Adipocyte (in vitro differentiated cells): Measurements from ENCODE around the gene SNRPD3.
"Not testable (repeated sequence)": the region's sequence is repeated elsewhere in the genome, so short reads cannot be mapped to it uniquely, and the experiment has no call there.

ENCODE experiments used
- DNase-seq: peaks from one replicate; pipeline ENCODE4 v3.0.0-alpha.2; 2015; ENCODE audit warnings: low read depth
- H3K27me3 ChIP-seq: replicated peaks from 2 replicates; pipeline ENCODE4 v1.7.0; 2013; ENCODE audit warnings: mild to moderate bottlenecking, low read length, moderate library complexity; ENCODE audit not compliant: control insufficient read depth, insufficient read depth
- H3K36me3 ChIP-seq: 2 replicates; pipeline ENCODE4 v1.7.0; 2013; ENCODE audit warnings: low read length, mild to moderate bottlenecking, moderate library complexity; ENCODE audit not compliant: control insufficient read depth, insufficient read depth, severe bottlenecking
- H3K4me1 ChIP-seq: 2 replicates; pipeline ENCODE4 v1.7.0; 2013; ENCODE audit warnings: mild to moderate bottlenecking, low read length, moderate library complexity; ENCODE audit not compliant: control insufficient read depth, insufficient read depth
- H3K4me3 ChIP-seq: 2 replicates; pipeline ENCODE4 v1.7.0; 2013; ENCODE audit warnings: mild to moderate bottlenecking, low read length, moderate library complexity
- H3K9ac ChIP-seq: 2 replicates; pipeline ENCODE4 v1.7.0; 2013; ENCODE audit warnings: mild to moderate bottlenecking, low read length, moderate library complexity
- H3K9me3 ChIP-seq: 2 replicates; pipeline ENCODE4 v1.7.0; 2013; ENCODE audit warnings: mild to moderate bottlenecking, low read length, moderate library complexity; ENCODE audit not compliant: control insufficient read depth

SNRPD3 gene

DNA sequence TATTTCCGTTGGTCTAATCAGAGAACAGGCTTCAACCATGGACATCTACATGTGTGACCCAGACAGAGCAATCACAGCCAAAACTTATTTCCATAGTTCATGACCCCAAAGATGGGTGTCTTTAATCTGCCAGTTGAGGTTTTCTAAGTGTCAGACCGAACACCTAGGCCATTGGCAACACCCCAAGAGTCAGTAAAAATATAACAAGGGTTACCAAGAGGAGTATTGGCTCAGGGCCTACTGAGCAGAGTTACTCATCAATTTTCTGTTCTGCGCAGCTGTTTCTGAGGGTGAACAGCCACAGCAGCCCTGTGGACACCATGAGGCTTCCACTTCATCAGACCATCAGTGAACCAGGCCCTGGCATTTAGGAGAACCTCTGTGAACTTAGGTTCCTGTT, 19.7 kb upstream of the SNRPD3 start:
- H3K27me3 ChIP-seq: no peaks in the 10 kb centered on the region
- no peak for DNase-seq

DNA sequence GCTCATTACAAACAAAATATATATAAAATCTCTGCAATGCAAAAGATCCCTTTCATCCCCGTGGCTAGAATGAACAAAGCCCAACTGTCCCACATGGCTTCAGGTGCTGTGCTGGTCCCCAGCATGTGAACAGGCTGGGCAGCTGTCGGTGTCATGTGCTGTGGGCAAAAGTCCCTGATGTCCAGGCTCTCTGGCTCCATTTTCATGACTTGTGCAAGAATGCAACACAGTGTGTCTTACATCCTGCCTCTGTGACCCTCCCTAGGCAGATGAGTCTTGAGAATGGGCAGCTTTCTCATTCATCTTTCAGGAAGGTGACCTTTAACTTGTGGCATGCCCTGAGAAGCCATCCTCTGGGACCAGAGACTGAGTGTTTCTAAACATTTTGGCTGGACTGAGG, 15.3 kb upstream of the SNRPD3 start:
- Histone ChIP-seq H3K9ac (no peak overlapping the region), H3K9me3 (no peaks in the 10 kb centered on the region), H3K4me3 (no peak overlapping the region), H3K4me1 (peaks cover 16% of the 10 kb centered on the region), H3K36me3 (peaks cover 53% of the 10 kb centered on the region), H3K27me3 (no peaks in the 10 kb centered on the region)
- DNase-seq: no peak

More for the DNA sequence above, 19.7 kb upstream of the SNRPD3 start:
- no peak overlapping the region for H3K9ac ChIP-seq
- peaks cover 17% of the 10 kb centered on the region for H3K36me3 ChIP-seq
- H3K4me3 ChIP-seq: no peak overlapping the region
- H3K9me3 ChIP-seq: no peaks in the 10 kb centered on the region
- peaks cover 4% of the 10 kb centered on the region for H3K4me1 ChIP-seq

DNA sequence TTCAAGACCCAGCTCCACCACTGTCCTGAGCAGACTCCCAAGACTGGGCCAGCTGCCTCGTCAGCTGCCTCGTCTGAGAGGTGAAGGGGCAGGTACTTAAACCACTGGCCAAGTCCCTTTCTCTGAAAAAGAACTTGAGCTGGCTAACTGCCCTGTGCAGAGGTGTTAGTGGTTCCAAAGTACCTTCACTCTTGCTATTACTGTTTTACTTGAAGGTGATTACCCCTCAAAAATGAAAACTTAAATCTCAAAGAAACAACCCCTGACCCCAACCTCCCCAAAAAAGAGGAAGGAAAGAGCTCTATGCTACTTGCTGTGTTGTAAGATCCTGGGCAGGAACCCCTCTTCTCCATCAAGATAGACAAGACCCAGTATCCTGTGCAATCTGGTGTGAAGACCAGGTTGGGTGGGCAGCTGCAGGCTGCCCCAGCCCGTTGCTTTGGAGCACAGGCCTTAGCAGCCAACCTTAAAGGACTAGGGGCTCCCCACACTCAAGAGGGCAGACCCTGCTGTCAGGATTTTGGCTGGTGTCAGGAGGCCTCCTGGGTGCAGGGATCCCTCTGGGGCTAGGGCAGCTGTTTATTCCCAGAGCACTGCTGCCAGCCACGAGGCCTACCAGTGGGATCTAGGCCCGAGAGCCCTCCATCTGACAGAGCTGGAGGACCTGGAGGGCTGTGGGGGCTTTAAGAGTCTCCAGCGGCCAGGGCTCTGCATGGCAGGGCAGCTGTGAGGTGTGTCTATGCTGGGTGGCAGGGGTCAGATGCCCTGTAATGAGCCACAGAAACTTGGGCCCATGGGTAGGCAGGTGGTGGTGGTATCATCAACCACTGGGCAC, 13.9 kb upstream of the SNRPD3 start:
- Histone ChIP-seq H3K27me3 (no peaks in the 10 kb centered on the region), H3K4me1 (peaks cover 16% of the 10 kb centered on the region), H3K9me3 (no peaks in the 10 kb centered on the region), H3K4me3 (no peak overlapping the region), H3K9ac (no peak overlapping the region), H3K36me3 (peaks cover 61% of the 10 kb centered on the region)
- DNase-seq: no peak

DNA sequence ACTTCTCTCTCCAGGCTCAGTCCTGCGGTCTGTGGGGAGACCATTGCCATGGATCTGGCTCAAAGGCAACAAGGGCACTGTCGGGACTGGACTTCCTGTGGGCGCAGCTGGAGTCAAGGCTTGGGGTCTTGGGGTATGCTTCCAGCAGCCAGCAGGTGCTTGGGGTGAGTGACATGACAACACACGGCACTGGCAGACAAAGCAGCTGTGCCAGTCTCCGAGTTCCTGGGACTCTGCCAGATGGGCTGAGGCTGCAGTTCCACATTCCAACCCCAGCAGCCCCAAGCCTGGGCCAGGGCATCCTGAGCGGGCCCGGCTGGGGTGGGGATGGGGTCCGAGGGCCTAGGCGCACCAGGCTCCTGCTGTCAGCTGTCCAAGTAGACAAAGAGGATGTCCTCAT, 13.2 kb upstream of the SNRPD3 start:
- H3K4me3 ChIP-seq: no peak overlapping the region
- H3K9me3 ChIP-seq: no peaks in the 10 kb centered on the region
- H3K9ac ChIP-seq: no peak overlapping the region
- H3K27me3 ChIP-seq: no peaks in the 10 kb centered on the region
- peaks cover 68% of the 10 kb centered on the region for H3K36me3 ChIP-seq
- peaks cover 16% of the 10 kb centered on the region for H3K4me1 ChIP-seq
- DNase-seq: no peak

DNA sequence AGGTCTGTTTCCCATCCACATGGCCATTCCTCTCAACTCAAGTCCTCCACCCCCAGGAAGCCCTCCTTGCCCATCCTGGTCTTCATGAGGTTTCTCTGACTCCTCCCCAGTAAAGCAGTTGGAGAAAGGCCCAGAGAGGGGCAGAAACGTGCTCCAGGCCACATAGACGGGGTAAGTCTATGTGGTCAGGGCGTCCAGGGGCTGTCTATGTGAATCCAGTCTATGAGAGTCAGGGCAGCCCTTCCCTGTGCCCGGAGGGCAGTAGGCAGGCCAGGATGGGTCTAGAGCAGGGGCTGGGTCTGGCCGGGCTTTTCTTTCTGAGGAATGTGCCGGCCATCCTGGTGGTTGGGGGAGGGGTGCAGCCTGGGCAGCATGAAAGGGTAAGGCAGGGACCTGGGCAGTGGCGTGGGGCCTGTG, 12.6 kb upstream of the SNRPD3 start:
- Histone ChIP-seq H3K36me3 (peaks cover 74% of the 10 kb centered on the region), H3K4me1 (peaks cover 16% of the 10 kb centered on the region), H3K9me3 (no peaks in the 10 kb centered on the region), H3K27me3 (no peaks in the 10 kb centered on the region), H3K4me3 (no peak overlapping the region), H3K9ac (no peak overlapping the region)
- DNase-seq: no peak

DNA sequence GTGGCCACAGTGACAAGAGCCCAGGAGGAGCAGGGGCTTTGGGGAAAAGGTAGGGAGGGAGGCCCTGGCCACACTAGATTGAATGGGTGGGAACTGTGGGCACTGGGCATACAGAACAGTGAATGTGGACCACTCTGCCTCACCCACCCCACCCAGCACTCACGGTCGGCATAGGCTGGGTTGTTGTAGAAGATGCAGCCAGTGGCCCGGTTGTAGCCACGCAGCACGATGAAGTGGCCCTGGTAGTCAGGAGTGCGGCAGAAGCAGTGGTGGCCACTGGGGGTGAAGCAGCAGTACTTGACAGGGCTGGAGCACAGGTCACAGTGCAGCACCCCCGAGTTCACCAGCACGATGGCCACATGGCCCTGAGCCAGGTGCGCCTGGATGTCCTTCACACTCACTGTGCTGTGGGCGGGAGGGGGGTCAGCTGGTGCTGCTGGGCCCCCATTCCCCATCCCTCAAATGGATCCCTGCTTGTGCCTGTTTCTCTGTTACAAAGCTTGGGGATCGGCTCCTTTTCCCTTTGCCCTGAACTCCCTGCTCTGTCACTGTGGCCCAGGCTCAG, 12.0 kb upstream of the SNRPD3 start:
- DNase-seq: no peak
- Histone ChIP-seq H3K9ac (no peak overlapping the region), H3K36me3 (peaks cover 79% of the 10 kb centered on the region), H3K9me3 (no peaks in the 10 kb centered on the region), H3K4me1 (peaks cover 16% of the 10 kb centered on the region), H3K27me3 (no peaks in the 10 kb centered on the region), H3K4me3 (no peak overlapping the region)

DNA sequence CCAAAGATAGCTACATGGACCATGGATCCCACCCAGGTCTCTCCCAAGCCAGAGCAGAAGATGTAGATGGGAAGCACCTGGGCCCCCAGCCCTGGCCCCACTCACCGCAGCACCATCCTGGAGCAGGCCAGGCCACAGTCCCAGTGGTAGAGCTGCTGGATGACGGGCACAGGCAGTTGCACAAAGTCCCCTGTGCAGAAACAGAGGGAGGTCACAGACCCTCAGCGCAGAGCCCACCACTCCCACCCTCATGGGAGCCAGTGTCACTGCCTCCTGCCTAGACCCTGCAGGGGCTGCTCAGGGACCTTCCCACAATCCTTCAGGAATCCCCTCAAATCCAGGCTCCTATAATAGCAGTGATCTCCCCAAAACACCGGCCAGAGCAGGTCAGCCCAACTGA, 7.0 kb upstream of the SNRPD3 start:
- Histone ChIP-seq H3K9me3 (no peaks in the 10 kb centered on the region), H3K27me3 (no peaks in the 10 kb centered on the region), H3K4me1 (peaks cover 43% of the 10 kb centered on the region), H3K4me3 (no peak overlapping the region), H3K36me3 (peaks cover 52% of the 10 kb centered on the region), H3K9ac (no peak overlapping the region)
- no peak for DNase-seq

DNA sequence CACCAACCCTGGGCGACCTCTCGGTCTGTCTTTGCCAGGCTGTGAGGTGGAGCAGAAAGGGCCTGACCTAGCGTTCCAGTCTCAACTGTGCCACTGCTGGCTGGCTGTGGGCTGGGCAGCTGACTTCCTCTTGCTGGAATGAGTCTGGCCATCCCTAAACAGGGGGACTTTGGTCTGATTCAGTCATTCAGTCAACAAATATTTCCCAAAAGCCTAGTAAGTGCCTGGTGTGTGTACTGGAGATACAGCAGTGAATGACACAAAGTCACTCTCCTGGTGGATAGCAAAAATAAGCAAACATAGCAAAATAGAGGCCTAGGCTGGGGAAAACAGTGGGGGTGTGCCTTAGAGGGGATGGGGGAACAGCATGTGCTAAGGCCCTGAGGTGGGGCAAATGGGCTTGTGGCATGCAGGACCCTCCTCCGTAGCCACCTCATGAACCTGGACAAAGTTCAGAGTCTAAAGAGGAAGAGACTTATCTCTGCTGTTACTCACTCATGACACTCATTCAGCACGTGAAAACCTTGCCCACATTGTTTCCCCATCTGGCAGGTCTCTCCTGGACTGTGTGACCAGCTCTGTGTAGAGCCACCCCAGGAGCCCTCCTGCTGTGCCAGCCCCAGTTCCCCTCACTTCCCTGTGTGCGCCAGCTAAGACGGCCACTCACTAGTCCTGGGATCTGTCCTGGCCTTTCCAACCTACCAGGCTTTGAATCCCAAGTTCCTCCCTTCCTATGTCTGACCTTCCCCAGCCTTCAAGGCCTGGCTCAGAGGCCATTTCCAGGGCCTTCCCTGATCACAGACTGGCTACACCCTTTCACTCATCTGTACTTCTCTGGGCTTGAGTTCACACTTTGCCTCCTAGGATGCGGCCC, 5.5 kb upstream of the SNRPD3 start:
- Histone ChIP-seq H3K27me3 (no peaks in the 10 kb centered on the region), H3K36me3 (peaks cover 43% of the 10 kb centered on the region), H3K9me3 (no peaks in the 10 kb centered on the region), H3K4me1 (peaks cover 37% of the 10 kb centered on the region), H3K9ac (no peak overlapping the region), H3K4me3 (no peak overlapping the region)
- no peak for DNase-seq

DNA sequence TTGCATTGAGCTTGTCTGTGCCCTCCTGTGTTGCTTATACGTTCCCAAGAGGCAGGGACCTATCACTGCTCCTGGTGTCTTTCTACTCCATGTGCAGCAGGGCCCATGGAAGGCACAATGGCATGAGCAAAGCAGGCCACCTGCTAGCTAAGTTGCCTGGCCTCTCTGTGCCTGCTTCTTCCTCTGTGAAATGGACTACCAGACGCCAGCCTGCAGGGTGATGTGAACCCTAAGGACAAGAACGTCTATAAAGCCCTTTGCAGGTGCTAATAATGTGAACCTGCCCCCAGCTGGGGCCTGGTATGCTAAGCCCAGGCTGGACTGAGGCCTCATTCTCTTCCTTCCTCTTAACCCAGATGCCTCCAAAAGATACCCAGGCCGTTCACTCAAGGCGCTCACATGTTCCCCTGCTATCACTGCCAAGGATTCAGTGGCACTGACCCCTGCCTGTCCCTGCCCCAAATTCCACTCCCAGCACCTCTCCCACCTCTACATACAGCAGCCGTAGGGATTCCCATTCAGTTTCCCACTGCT, 4.8 kb upstream of the SNRPD3 start:
- H3K4me3 ChIP-seq: no peak overlapping the region
- no peak for DNase-seq
- H3K36me3 ChIP-seq: peaks cover 43% of the 10 kb centered on the region
- no peak overlapping the region for H3K9ac ChIP-seq
- no peaks in the 10 kb centered on the region for H3K27me3 ChIP-seq
- H3K9me3 ChIP-seq: no peaks in the 10 kb centered on the region
- H3K4me1 ChIP-seq: peaks cover 35% of the 10 kb centered on the region

DNA sequence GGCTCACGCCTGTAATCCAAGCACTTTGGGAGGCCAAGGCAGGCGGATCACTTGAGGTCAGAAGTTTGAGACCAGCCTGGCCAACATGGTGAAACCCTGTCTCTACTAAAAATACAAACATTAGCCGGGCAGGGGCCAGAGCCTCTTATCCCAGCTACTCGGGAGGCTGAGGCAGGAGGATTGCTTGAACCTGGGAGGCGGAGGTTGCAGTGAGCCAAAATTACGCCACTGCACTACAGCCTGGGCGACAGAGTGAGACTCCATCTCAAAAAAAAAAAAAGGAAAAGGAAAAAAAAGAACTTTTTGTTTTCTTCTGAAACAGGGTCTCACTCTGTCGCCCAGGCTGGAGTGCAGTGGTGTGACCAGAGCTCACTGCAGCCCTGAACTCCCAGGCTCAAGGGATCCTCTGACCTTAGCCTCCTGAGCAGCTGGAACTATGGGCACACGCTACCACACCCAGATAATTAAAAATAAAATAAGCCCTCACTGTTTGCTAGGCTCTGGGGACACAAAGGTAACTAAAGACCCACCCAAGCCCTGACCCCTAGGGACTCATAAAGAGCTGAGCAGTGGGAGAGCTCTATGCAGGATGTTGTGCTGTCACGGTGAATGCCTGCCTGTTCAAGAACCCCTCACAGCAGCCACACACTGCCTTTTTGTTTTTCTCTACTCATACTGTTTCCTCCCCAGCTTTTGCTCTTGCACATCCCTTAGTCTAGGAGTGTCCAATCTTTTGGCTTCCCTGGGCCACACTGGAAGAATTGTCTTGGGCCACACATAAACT, 3.1 kb upstream of the SNRPD3 start:
- not testable (repeated sequence) for DNase-seq, H3K9me3 ChIP-seq, H3K27me3 ChIP-seq
- H3K36me3 ChIP-seq: peaks cover 30% of the 10 kb centered on the region
- H3K4me1 ChIP-seq: peaks cover 49% of the 10 kb centered on the region
- peak overlapping the region; percentile 95 for H3K9ac ChIP-seq
- H3K4me3 ChIP-seq: peak overlapping the region; percentile 91
